ENCODE measurements around the gene PANX2. TPM values are rescaled to one million over a fixed set of nuclear protein-coding genes. Genes with fewer than 3 reads are reported as not detected.

Gene PANX2
- total RNA-seq, 1 donor from 2014 or later = 3.0 TPM

GRCh38 chr22:50178871-50179869, 8.6 kb downstream of the PANX2 start:
- Mint-ChIP-seq H3K4me1 (ENCODE audit: unreplicated experiment) (peaks cover 5% of the 10 kb centered on the region), H3K36me3 (no peaks in the 10 kb centered on the region)

GRCh38 chr22:50179937-50180726, 9.6 kb downstream of the PANX2 start:
- Mint-ChIP-seq H3K9me3 (no peaks in the 10 kb centered on the region), H3K4me1 (ENCODE audit: unreplicated experiment) (peaks cover 5% of the 10 kb centered on the region), H3K27me3 (no peaks in the 10 kb centered on the region), H3K36me3 (no peaks in the 10 kb centered on the region), H3K4me3 (peak overlapping the region; percentile 32), H3K27ac (no peak overlapping the region)
- DNase-seq (ENCODE audit: extremely low spot score, unreplicated experiment) = peak; percentile 65
- TF ChIP-seq CTCF (conservative IDR thresholded peaks at IDR 0.05) = no peak

More at GRCh38 chr22:50178871-50179869, 8.6 kb downstream of the PANX2 start:
- Mint-ChIP-seq H3K27ac (no peak overlapping the region), H3K9me3 (no peaks in the 10 kb centered on the region), H3K4me3 (peak overlapping the region; percentile 32), H3K27me3 (no peaks in the 10 kb centered on the region)
- DNase-seq (ENCODE audit: extremely low spot score, unreplicated experiment) = peak; percentile 71
- TF ChIP-seq CTCF (conservative IDR thresholded peaks at IDR 0.05) = no peak

GRCh38 chr22:50180727-50181521, 10.4 kb downstream of the PANX2 start:
- TF ChIP-seq CTCF (conservative IDR thresholded peaks at IDR 0.05) = no peak
- DNase-seq (ENCODE audit: extremely low spot score, unreplicated experiment) = peak; percentile 64
- peaks cover 5% of the 10 kb centered on the region for H3K4me1 Mint-ChIP-seq (ENCODE audit: unreplicated experiment)
- H3K36me3 Mint-ChIP-seq = no peaks in the 10 kb centered on the region
- H3K9me3 Mint-ChIP-seq = no peaks in the 10 kb centered on the region
- H3K4me3 Mint-ChIP-seq = no peak overlapping the region
- H3K27ac Mint-ChIP-seq = no peak overlapping the region
- H3K27me3 Mint-ChIP-seq = no peaks in the 10 kb centered on the region

GRCh38 chr22:50182176-50183081, 11.9 kb downstream of the PANX2 start:
- H3K27me3 Mint-ChIP-seq = no peaks in the 10 kb centered on the region
- H3K4me1 Mint-ChIP-seq (ENCODE audit: unreplicated experiment) = peaks cover 9% of the 10 kb centered on the region
- TF ChIP-seq CTCF (conservative IDR thresholded peaks at IDR 0.05) = no peak
- no peaks in the 10 kb centered on the region for H3K9me3 Mint-ChIP-seq
- H3K36me3 Mint-ChIP-seq = no peaks in the 10 kb centered on the region
- DNase-seq (ENCODE audit: extremely low spot score, unreplicated experiment) = no peak
- no peak overlapping the region for H3K27ac Mint-ChIP-seq
- no peak overlapping the region for H3K4me3 Mint-ChIP-seq

All from type B pancreatic cell (in vitro differentiated cells).